A673 (cell line): Measurements from ENCODE around the gene NPR3. TPM values are rescaled to one million over a fixed set of nuclear protein-coding genes. Genes with fewer than 3 reads are reported as not detected.

Experiments
- BruUV-seq: library from RNA; stranded (reverse); fragments of 400-500 nt; replicated peaks from 2 replicates; lab custom pipeline; 2021; lab: Mats Ljungman, UMichigan
- CTCF ChIA-PET: fragments of 300-600 bp; sonication (Branson Sonifier 250); formaldehyde crosslinking; loops from one replicate; lab custom pipeline; 2022; ENCODE audit warnings: antibody characterized with exemption; lab: Charles Lee
- POLR2A ChIA-PET: fragments of 300-600 bp; sonication (Branson Sonifier 250); formaldehyde crosslinking; loops from one replicate; lab custom pipeline; 2022; ENCODE audit warnings: antibody characterized with exemption; ENCODE audit not compliant: low non-redundant PET; lab: Charles Lee
- DNase-seq: peaks from one replicate; pipeline ENCODE4 v3.0.0-alpha.2; 2015; ENCODE audit warnings: low spot score
- H3K27ac ChIP-seq: fragments of 200-600 bp; sonication (generic); 2 replicates; pipeline ENCODE4 v1.5.1; 2016; ENCODE audit warnings: mixed run types, low read depth, mild to moderate bottlenecking, mixed read lengths, antibody characterized with exemption, low read length; ENCODE audit not compliant: poor library complexity, severe bottlenecking
- H3K27me3 ChIP-seq: fragments of 200-600 bp; sonication (generic); replicated peaks from 2 replicates; pipeline ENCODE4 v1.6.1; 2017; ENCODE audit warnings: mixed run types, low read depth, mild to moderate bottlenecking, mixed read lengths, antibody characterized with exemption, low read length; ENCODE audit not compliant: insufficient read depth, poor library complexity
- H3K36me3 ChIP-seq: fragments of 200-600 bp; sonication (generic); 2 replicates; pipeline ENCODE4 v1.6.1; 2016; ENCODE audit warnings: mixed run types, mild to moderate bottlenecking, mixed read lengths, antibody characterized with exemption, low read length; ENCODE audit not compliant: insufficient read depth, poor library complexity, severe bottlenecking
- H3K4me1 ChIP-seq: fragments of 200-600 bp; sonication (generic); 2 replicates; pipeline ENCODE4 v1.6.1; 2017; ENCODE audit warnings: mixed run types, mild to moderate bottlenecking, mixed read lengths, antibody characterized with exemption, low read length; ENCODE audit not compliant: insufficient read depth, poor library complexity, severe bottlenecking
- H3K4me3 ChIP-seq: fragments of 200-600 bp; sonication (generic); 2 replicates; pipeline ENCODE4 v1.5.1; 2016; ENCODE audit warnings: low read depth, mixed run types, mild to moderate bottlenecking, mixed read lengths, low read length; ENCODE audit not compliant: poor library complexity, severe bottlenecking
- H3K9me3 ChIP-seq: fragments of 200-600 bp; sonication (generic); 2 replicates; pipeline ENCODE4 v1.6.1; 2016; ENCODE audit warnings: mixed run types, low read depth, mild to moderate bottlenecking, mixed read lengths, antibody characterized with exemption, low read length; ENCODE audit not compliant: poor library complexity, severe bottlenecking
- CTCF ChIP-seq: fragments of 300-800, 200-600 bp; sonication (generic); conservative IDR thresholded peaks from 2 replicates; pipeline ENCODE4 v1.5.1; 2017; ENCODE audit warnings: low read depth, mild to moderate bottlenecking, antibody characterized with exemption, low read length, moderate library complexity, mixed read lengths
- EZH2 ChIP-seq: fragments of 200-600 bp; sonication (generic); IDR thresholded peaks from 2 replicates; pipeline ENCODE4 v1.6.1; 2017; ENCODE audit warnings: borderline replicate concordance, low read depth, mild to moderate bottlenecking, mixed read lengths, antibody characterized with exemption, low read length; ENCODE audit not compliant: poor library complexity, severe bottlenecking
- intact Hi-C: fragments of 100-400 bp; cut with micrococcal nuclease; formaldehyde crosslinking; loops from one replicate; pipeline ENCODE4 v1.10.0; 2022; ENCODE audit not compliant: unreplicated experiment
- total RNA-seq: library from RNA; stranded (reverse); gene quantifications from 2 replicates; pipeline ENCODE4 v1.2.3, GENCODE V29; 2021

The NPR3 gene
- total RNA-seq, 1 experiment from 2014 or later, result 5.3 TPM

- Histone ChIP-seq H3K36me3 (no peaks in the 10 kb centered on the region), H3K27ac (no peak overlapping the region), H3K4me1 (no peaks in the 10 kb centered on the region), H3K27me3 (no peaks in the 10 kb centered on the region), H3K4me3 (no peak overlapping the region), H3K9me3 (no peaks in the 10 kb centered on the region)
- no peak for TF ChIP-seq CTCF
- TF ChIP-seq EZH2, result no peak
- CTCF ChIA-PET, result no interaction called here
- BruUV-seq, result no TSS peak
- no peak for DNase-seq
- intact Hi-C loops, result no loop called here
- POLR2A ChIA-PET, result no interaction called here
Measured at GRCh38 chr5:32771037-32771436, 59.9 kb downstream of the NPR3 start.

- H3K4me1 ChIP-seq, result no peaks in the 10 kb centered on the region
- no peaks in the 10 kb centered on the region for H3K36me3 ChIP-seq
- TF ChIP-seq EZH2 (no peak), CTCF (no peak)
- no peak overlapping the region for H3K27ac ChIP-seq
- no peaks in the 10 kb centered on the region for H3K9me3 ChIP-seq
- POLR2A ChIA-PET, result no interaction called here
- intact Hi-C loops, result no loop called here
- CTCF ChIA-PET, result no interaction called here
- BruUV-seq, result no TSS peak
- no peak overlapping the region for H3K4me3 ChIP-seq
- no peaks in the 10 kb centered on the region for H3K27me3 ChIP-seq
- no peak for DNase-seq
Measured at GRCh38 chr5:32773944-32774343, 62.8 kb downstream of the NPR3 start.

GRCh38 chr5:32776200-32776599, 65.1 kb downstream of the NPR3 start:
- no peak for DNase-seq
- Histone ChIP-seq H3K36me3 (no peaks in the 10 kb centered on the region), H3K9me3 (no peaks in the 10 kb centered on the region), H3K27me3 (no peaks in the 10 kb centered on the region), H3K4me3 (no peak overlapping the region), H3K4me1 (no peaks in the 10 kb centered on the region), H3K27ac (no peak overlapping the region)
- CTCF ChIA-PET, result no interaction called here
- intact Hi-C loops, result no loop called here
- POLR2A ChIA-PET, result no interaction called here
- no peak for TF ChIP-seq CTCF
- no peak for TF ChIP-seq EZH2
- BruUV-seq, result no TSS peak
